HepG2 (cell line): ENCODE results near the gene GJC2. TPM values are rescaled to one million over a fixed set of nuclear protein-coding genes. Genes with fewer than 3 reads are reported as not detected.

Source experiments
- ATAC-seq: fragments of 200-7000 bp; cut with Tn5 transposase; 3 replicates; pipeline ENCODE4 v1.9.1; 2020; ENCODE audit warnings: mild to moderate bottlenecking, moderate library complexity
- BruUV-seq: library from RNA; stranded (reverse); fragments of 400-500 nt; replicated peaks from 2 replicates; lab custom pipeline; 2021; lab: Mats Ljungman, UMichigan
- CTCF ChIA-PET: fragments of 300-600 bp; formaldehyde crosslinking; extraction: SDS; loops from one replicate; lab custom pipeline; 2021; ENCODE audit warnings: low total read pairs, inconsistent platforms, low intra/inter-chr PET ratio; lab: Yijun Ruan, JAX
- POLR2A ChIA-PET: fragments of 350-600 bp; sonication (Branson Sonifier 250); formaldehyde crosslinking; loops from one replicate; lab custom pipeline; 2020; ENCODE audit warnings: antibody characterized with exemption, inconsistent platforms; lab: Yijun Ruan, JAX
- DNase-seq: peaks from one replicate; pipeline ENCODE4 v3.0.0-alpha.2; 2015; ENCODE audit warnings: low spot score
- FAIRE-seq: peaks from 3 replicates; lab custom pipeline; 2011; peaks lifted over from hg19 to GRCh38; lab: Jason Lieb, UNC
- H2AFZ ChIP-seq: one replicate; pipeline ENCODE4 v1.6.1; 2011; ENCODE audit warnings: low read length, inconsistent platforms
- H3K27ac ChIP-seq: fragments of 300-600 bp; 3 replicates; pipeline ENCODE4 v1.8.0; 2011; ENCODE audit warnings: mixed run types, mild to moderate bottlenecking, mixed read lengths, low read length, inconsistent platforms; ENCODE audit not compliant: insufficient read depth; ENCODE audit errors: extremely low read length
- H3K27me3 ChIP-seq, 2 experiments: fragments of 200-600 bp in 1 of 2; 2 replicates in 1 of 2; 3 replicates in 1 of 2; pipeline versions ENCODE4 v1.6.0 to v1.8.0; 2011; ENCODE audit warnings: low read length in 2 of 2, mild to moderate bottlenecking in 2 of 2, moderate library complexity in 2 of 2, inconsistent platforms in 1 of 2; ENCODE audit not compliant: insufficient read depth in 2 of 2, control insufficient read depth in 1 of 2
- H3K36me3 ChIP-seq, 2 experiments: fragments of 200-600 bp in 1 of 2; replicated peaks in 1 of 2; 2 replicates in 1 of 2; 3 replicates in 1 of 2; pipeline versions ENCODE4 v1.5.1 to v1.8.0; 2011; ENCODE audit warnings: low read length in 2 of 2, inconsistent platforms in 1 of 2; ENCODE audit not compliant: insufficient read depth in 2 of 2, control insufficient read depth in 1 of 2
- H3K4me1 ChIP-seq: 2 replicates; pipeline ENCODE4 v1.5.1; 2012; ENCODE audit warnings: low read length, inconsistent platforms; ENCODE audit not compliant: insufficient read depth
- H3K4me2 ChIP-seq: 2 replicates; pipeline ENCODE4 v1.6.0; 2011; ENCODE audit warnings: low read depth, low read length, inconsistent platforms
- H3K4me3 ChIP-seq, 3 experiments: fragments of 200-600 bp in 1 of 3; sonication (generic), shearing (Covaris generic) in 1 of 3; replicated peaks in 1 of 3; 2 replicates each; pipeline ENCODE4 v1.5.1; 2011 to 2016; ENCODE audit warnings: low read length in 3 of 3, inconsistent platforms in 2 of 3, low read depth in 2 of 3, mild to moderate bottlenecking in 2 of 3, control low read depth in 1 of 3, mixed read lengths in 1 of 3; ENCODE audit not compliant: insufficient read depth in 1 of 3
- H3K79me2 ChIP-seq: one replicate; pipeline ENCODE4 v1.6.1; 2011; ENCODE audit warnings: low read length, inconsistent platforms; ENCODE audit not compliant: insufficient read depth
- H3K9ac ChIP-seq: 2 replicates; pipeline ENCODE4 v1.6.0; 2011; ENCODE audit warnings: mild to moderate bottlenecking, low read depth, low read length, inconsistent platforms; ENCODE audit not compliant: insufficient read depth
- H3K9me3 ChIP-seq: 2 replicates; pipeline ENCODE4 v1.5.1; 2012; ENCODE audit warnings: mild to moderate bottlenecking, low read length
- H4K20me1 ChIP-seq: 2 replicates; pipeline ENCODE4 v1.6.0; 2011; ENCODE audit warnings: inconsistent platforms, mild to moderate bottlenecking, low read length, moderate library complexity; ENCODE audit not compliant: insufficient read depth
- ATF1 ChIP-seq: IDR thresholded peaks from 2 replicates; pipeline ENCODE4 v1.6.1; 2016; ENCODE audit warnings: mild to moderate bottlenecking, control low read depth
- BCL6 ChIP-seq: IDR thresholded peaks from 2 replicates; pipeline ENCODE4 v1.6.1; 2016; ENCODE audit warnings: missing genetic modification reagents, missing compliant biosample characterization
- BRF2 ChIP-seq: sonication (generic); formaldehyde crosslinking; IDR thresholded peaks from 2 replicates; pipeline ENCODE4 v1.8.1; 2022; ENCODE audit warnings: mild to moderate bottlenecking, missing genetic modification reagents
- FOXK1 ChIP-seq: sonication (generic); formaldehyde crosslinking; IDR thresholded peaks from 2 replicates; pipeline ENCODE4 v1.4.0; 2020; ENCODE audit warnings: low read depth, missing genetic modification reagents, borderline replicate concordance
- HMG20A ChIP-seq: IDR thresholded peaks from 2 replicates; pipeline ENCODE4 v1.6.1; 2016; ENCODE audit warnings: borderline replicate concordance
- HNRNPK ChIP-seq: fragments of 200-400 bp; formaldehyde crosslinking; IDR thresholded peaks from 2 replicates; pipeline ENCODE4 v1.6.1; 2018; ENCODE audit warnings: low read length, low read depth, moderate library complexity, mild to moderate bottlenecking; ENCODE audit not compliant: poor library complexity, severe bottlenecking
- IKZF1 ChIP-seq: fragments of 450-650 bp; IDR thresholded peaks from 2 replicates; pipeline ENCODE4 v1.7.1; 2016
- MEIS2 ChIP-seq: sonication (generic); formaldehyde crosslinking; IDR thresholded peaks from 2 replicates; pipeline ENCODE4 v1.9.0; 2021; ENCODE audit warnings: mild to moderate bottlenecking, missing genetic modification reagents
- SKIL ChIP-seq: sonication (generic); formaldehyde crosslinking; IDR thresholded peaks from 2 replicates; pipeline ENCODE4 v1.8.0; 2022; ENCODE audit warnings: missing genetic modification reagents, mild to moderate bottlenecking, moderate library complexity, borderline replicate concordance
- SP140L ChIP-seq: sonication (generic); formaldehyde crosslinking; IDR thresholded peaks from 2 replicates; pipeline ENCODE4 v1.4.0; 2020; ENCODE audit warnings: missing genetic modification reagents, borderline replicate concordance
- ZBTB49 ChIP-seq: sonication (generic); formaldehyde crosslinking; IDR thresholded peaks from 2 replicates; pipeline ENCODE4 v1.4.0; 2020; ENCODE audit warnings: missing genetic modification reagents, borderline replicate concordance
- ZBTB8A ChIP-seq: sonication (generic); formaldehyde crosslinking; IDR thresholded peaks from 2 replicates; pipeline ENCODE4 v1.4.0; 2020; ENCODE audit warnings: mild to moderate bottlenecking, low read depth, missing genetic modification reagents, borderline replicate concordance
- ZFP36L1 ChIP-seq: sonication (generic); formaldehyde crosslinking; IDR thresholded peaks from 2 replicates; pipeline ENCODE4 v1.8.0; 2022; ENCODE audit warnings: mild to moderate bottlenecking, missing genetic modification reagents, moderate library complexity
- ZNF232 ChIP-seq: sonication (generic); formaldehyde crosslinking; IDR thresholded peaks from 2 replicates; pipeline ENCODE4 v1.4.0; 2020; ENCODE audit warnings: missing genetic modification reagents, borderline replicate concordance
- ZNF33A ChIP-seq: sonication (generic); formaldehyde crosslinking; IDR thresholded peaks from 2 replicates; pipeline ENCODE4 v1.5.1; 2020; ENCODE audit warnings: missing genetic modification reagents, mild to moderate bottlenecking, moderate library complexity, borderline replicate concordance
- ZNF772 ChIP-seq: sonication (generic); formaldehyde crosslinking; IDR thresholded peaks from 2 replicates; pipeline ENCODE4 v1.5.0; 2020; ENCODE audit warnings: mild to moderate bottlenecking, missing genetic modification reagents
- ZNF839 ChIP-seq: sonication (generic); formaldehyde crosslinking; IDR thresholded peaks from 2 replicates; pipeline ENCODE4 v1.4.0; 2020; ENCODE audit warnings: missing genetic modification reagents, mild to moderate bottlenecking, borderline replicate concordance
- ZSCAN12 ChIP-seq: sonication (generic); formaldehyde crosslinking; IDR thresholded peaks from 2 replicates; pipeline ENCODE4 v1.9.0; 2021; ENCODE audit warnings: mild to moderate bottlenecking, missing genetic modification reagents
- ZSCAN29 ChIP-seq: sonication (generic); formaldehyde crosslinking; conservative IDR thresholded peaks from 2 replicates; pipeline ENCODE4 v1.4.0; 2020; ENCODE audit warnings: mild to moderate bottlenecking, missing genetic modification reagents
- WGBS: methylation state at CpG from one replicate; pipeline ENCODE4 v1.1.6; 2017; ENCODE audit warnings: low lambda C conversion rate; 5-methylcytosine and 5-hydroxymethylcytosine counted together
- in situ Hi-C: cut with HindIII; loops from 2 replicates; pipeline ENCODE4 v1.10.0; 2017; ENCODE audit warnings: low pct_unique_long_range_greater_than_20kb; ENCODE audit not compliant: extremely low pct_ligation_motif_present
- intact Hi-C: fragments of 100-400 bp; cut with micrococcal nuclease; formaldehyde crosslinking; loops from one replicate; pipeline ENCODE4 v1.10.0; 2022; ENCODE audit not compliant: unreplicated experiment
- polyA plus RNA-seq, 8 experiments: library from polyadenylated mRNA; depleted of rRNA in 3 of 8; stranded (reverse) in 7 of 8; unstranded in 1 of 8; fragments of >200 nt; fragmentation: Illumina TruSeq in 4 of 8; extraction: Trizol in 4 of 8; gene quantifications; 2 replicates each; pipeline versions ENCODE4 v1.2.1 to v1.2.3, GENCODE V29; 2011 to 2016; ENCODE audit warnings: low read depth in 4 of 8, missing spikeins in 1 of 8, mixed read lengths in 1 of 8; ENCODE audit not compliant: insufficient read depth in 1 of 8
- total RNA-seq, 5 experiments: library from RNA; depleted of rRNA; stranded (reverse); fragments of >200 nt; fragmentation: Illumina TruSeq; extraction: Trizol; gene quantifications; 2 replicates each; pipeline ENCODE4 v1.2.3, GENCODE V29; 2016; ENCODE audit warnings: low read depth in 1 of 5

The GJC2 gene
- total and polyA plus RNA-seq, 2 of the 13 experiments (the other 11 are each of a cell fraction or from before 2014, with no cell fraction given), result 1.6 to 3.8 TPM

- peak overlapping the region; percentile 61 to 88 (median 80) for H3K4me3 ChIP-seq
- DNase-seq, result peak; percentile 83
- H3K4me1 ChIP-seq, result peaks cover 43% of the 10 kb centered on the region
- H3K27me3 ChIP-seq, result no peaks in the 10 kb centered on the region; a peak in 1 of 5 replicates
- H3K9ac ChIP-seq, result peak overlapping the region; percentile 71
- intact Hi-C loops (loop anchor here (1.0 to 2.0 kb wide), 2 partner anchors 27 to 36 kb away; no protein-coding TSS in a partner anchor), in situ Hi-C loops (no loop called here)
- ATAC-seq, result peak; percentile 81
- H3K9me3 ChIP-seq, result no peaks in the 10 kb centered on the region
- no peaks in the 10 kb centered on the region for H4K20me1 ChIP-seq
- no peaks in the 10 kb centered on the region for H3K36me3 ChIP-seq
- 24% methylated on average over 10 of the region's 26 CpGs for WGBS
- H3K27ac ChIP-seq, result peak overlapping the region; percentile 99
- H2AFZ ChIP-seq, result no peak overlapping the region
- CTCF ChIA-PET, result interaction anchor here (1.1 to 1.6 kb wide), 2 partner anchors 26 to 35 kb away, joined by 3 to 7 read pairs; partner anchors contain the start of gene GUK1
- no TSS peak for BruUV-seq
- peak; percentile 18 for FAIRE-seq
- POLR2A ChIA-PET, result interaction anchor here (0.6 to 3.3 kb wide), 10 partner anchors 8 to 324 kb away, joined by 3 to 72 read pairs (median 6); partner anchors contain the start of genes GJC2, GUK1 and MRPL55
- H3K79me2 ChIP-seq, result peaks cover 5% of the 10 kb centered on the region
- peak overlapping the region; percentile 82 for H3K4me2 ChIP-seq
- TF ChIP-seq ZBTB8A (CRISPR knock-in tag) (no peak), ZBTB49 (CRISPR knock-in tag) (no peak), IKZF1 (no peak), MEIS2 (CRISPR knock-in tag) (peak; percentile 91), BCL6 (no peak), ZFP36L1 (CRISPR knock-in tag) (no peak), HNRNPK (no peak), ZSCAN12 (CRISPR knock-in tag) (no peak), ZNF33A (CRISPR knock-in tag) (no peak), SKIL (CRISPR knock-in tag) (no peak), FOXK1 (CRISPR knock-in tag) (peak; percentile 64; the same call in 1 of the 2 replicates), ZSCAN29 (CRISPR knock-in tag) (no peak), ZNF839 (CRISPR knock-in tag) (no peak), ZNF232 (CRISPR knock-in tag) (no peak), HMG20A (CRISPR knock-in tag) (no peak), ZNF772 (CRISPR knock-in tag) (no peak), SP140L (CRISPR knock-in tag) (no peak), ATF1 (CRISPR knock-in tag) (no peak), BRF2 (CRISPR knock-in tag) (no peak)
Measured at GRCh38 chr1:228166170-228166936, 16.6 kb downstream of the GJC2 start.
